Panc1 (cell line): ENCODE data around the gene DLGAP5.

ENCODE experiments used
- POLR2AphosphoS5 ChIP-seq: IDR thresholded peaks from 2 replicates; pipeline ENCODE4 v1.6.1; 2012; ENCODE audit warnings: mild to moderate bottlenecking, low read depth, low read length, moderate library complexity
- SIN3A ChIP-seq: IDR thresholded peaks from 2 replicates; pipeline ENCODE4 v1.6.1; 2012; ENCODE audit warnings: low read depth, mild to moderate bottlenecking, low read length, moderate library complexity, borderline replicate concordance; ENCODE audit not compliant: insufficient read depth
- TCF7L2 ChIP-seq: IDR thresholded peaks from 2 replicates; pipeline ENCODE4 v1.6.1; 2011; ENCODE audit warnings: mild to moderate bottlenecking, low read depth, low read length, inconsistent platforms
- TF ChIP-seq, protein P1 (sequence below): fragments of 450-650 bp; IDR thresholded peaks from 2 replicates; pipeline ENCODE4 v1.5.1; 2017; ENCODE audit warnings: mild to moderate bottlenecking
- TF ChIP-seq, protein P2 (sequence below), 2 experiments: IDR thresholded peaks; 2 replicates each; pipeline ENCODE4 v1.6.1; 2011 to 2012; ENCODE audit warnings: low read depth in 2 of 2, control low read depth in 1 of 2, low read length in 1 of 2, mild to moderate bottlenecking in 1 of 2, moderate library complexity in 1 of 2; ENCODE audit not compliant: insufficient read depth in 1 of 2

DNA sequence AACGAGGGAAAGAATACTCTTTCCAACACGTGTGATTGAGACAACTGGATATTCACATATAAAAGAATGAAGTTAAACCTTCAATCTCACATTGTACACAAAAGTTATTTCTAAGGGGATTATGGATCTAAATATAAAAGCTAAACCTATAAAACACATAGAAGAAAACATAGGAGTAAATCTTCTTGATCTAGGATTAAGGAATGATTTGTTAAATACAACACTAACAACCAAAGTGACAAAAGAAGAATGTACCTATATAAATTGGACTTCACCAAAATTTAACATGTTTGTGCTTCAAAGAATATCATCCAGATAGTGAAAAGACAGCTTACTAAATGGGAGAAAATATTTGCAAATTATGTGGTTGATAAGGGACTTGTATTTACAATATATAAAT is 36.9 kb upstream of the DLGAP5 start:
- TF ChIP-seq, protein P1, sequence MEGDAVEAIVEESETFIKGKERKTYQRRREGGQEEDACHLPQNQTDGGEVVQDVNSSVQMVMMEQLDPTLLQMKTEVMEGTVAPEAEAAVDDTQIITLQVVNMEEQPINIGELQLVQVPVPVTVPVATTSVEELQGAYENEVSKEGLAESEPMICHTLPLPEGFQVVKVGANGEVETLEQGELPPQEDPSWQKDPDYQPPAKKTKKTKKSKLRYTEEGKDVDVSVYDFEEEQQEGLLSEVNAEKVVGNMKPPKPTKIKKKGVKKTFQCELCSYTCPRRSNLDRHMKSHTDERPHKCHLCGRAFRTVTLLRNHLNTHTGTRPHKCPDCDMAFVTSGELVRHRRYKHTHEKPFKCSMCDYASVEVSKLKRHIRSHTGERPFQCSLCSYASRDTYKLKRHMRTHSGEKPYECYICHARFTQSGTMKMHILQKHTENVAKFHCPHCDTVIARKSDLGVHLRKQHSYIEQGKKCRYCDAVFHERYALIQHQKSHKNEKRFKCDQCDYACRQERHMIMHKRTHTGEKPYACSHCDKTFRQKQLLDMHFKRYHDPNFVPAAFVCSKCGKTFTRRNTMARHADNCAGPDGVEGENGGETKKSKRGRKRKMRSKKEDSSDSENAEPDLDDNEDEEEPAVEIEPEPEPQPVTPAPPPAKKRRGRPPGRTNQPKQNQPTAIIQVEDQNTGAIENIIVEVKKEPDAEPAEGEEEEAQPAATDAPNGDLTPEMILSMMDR = no peak
- TF ChIP-seq POLR2AphosphoS5 (no peak), TCF7L2 (no peak), SIN3A (no peak)
- TF ChIP-seq, protein P2, sequence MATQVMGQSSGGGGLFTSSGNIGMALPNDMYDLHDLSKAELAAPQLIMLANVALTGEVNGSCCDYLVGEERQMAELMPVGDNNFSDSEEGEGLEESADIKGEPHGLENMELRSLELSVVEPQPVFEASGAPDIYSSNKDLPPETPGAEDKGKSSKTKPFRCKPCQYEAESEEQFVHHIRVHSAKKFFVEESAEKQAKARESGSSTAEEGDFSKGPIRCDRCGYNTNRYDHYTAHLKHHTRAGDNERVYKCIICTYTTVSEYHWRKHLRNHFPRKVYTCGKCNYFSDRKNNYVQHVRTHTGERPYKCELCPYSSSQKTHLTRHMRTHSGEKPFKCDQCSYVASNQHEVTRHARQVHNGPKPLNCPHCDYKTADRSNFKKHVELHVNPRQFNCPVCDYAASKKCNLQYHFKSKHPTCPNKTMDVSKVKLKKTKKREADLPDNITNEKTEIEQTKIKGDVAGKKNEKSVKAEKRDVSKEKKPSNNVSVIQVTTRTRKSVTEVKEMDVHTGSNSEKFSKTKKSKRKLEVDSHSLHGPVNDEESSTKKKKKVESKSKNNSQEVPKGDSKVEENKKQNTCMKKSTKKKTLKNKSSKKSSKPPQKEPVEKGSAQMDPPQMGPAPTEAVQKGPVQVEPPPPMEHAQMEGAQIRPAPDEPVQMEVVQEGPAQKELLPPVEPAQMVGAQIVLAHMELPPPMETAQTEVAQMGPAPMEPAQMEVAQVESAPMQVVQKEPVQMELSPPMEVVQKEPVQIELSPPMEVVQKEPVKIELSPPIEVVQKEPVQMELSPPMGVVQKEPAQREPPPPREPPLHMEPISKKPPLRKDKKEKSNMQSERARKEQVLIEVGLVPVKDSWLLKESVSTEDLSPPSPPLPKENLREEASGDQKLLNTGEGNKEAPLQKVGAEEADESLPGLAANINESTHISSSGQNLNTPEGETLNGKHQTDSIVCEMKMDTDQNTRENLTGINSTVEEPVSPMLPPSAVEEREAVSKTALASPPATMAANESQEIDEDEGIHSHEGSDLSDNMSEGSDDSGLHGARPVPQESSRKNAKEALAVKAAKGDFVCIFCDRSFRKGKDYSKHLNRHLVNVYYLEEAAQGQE (IDR thresholded peaks at IDR 0.05; ENCODE audit: insufficient read depth in 1 of 2, low read depth in 2 of 2, low read length in 1 of 2) = no peak
